DOHH2 (cell line): Measurements from ENCODE around the gene ERI3.

Experiments used
- CTCF ChIP-seq: fragments of 200-600 bp; sonication (generic); IDR thresholded peaks from one replicate; pipeline ENCODE4 v1.5.1; 2014; ENCODE audit warnings: antibody characterized with exemption, mild to moderate bottlenecking, low read depth, low read length; ENCODE audit not compliant: poor library complexity, severe bottlenecking
- EZH2phosphoT487 ChIP-seq: fragments of 200-600 bp; sonication (generic); IDR thresholded peaks from 2 replicates; pipeline ENCODE4 v1.6.1; 2017; ENCODE audit warnings: borderline replicate concordance, mild to moderate bottlenecking, antibody characterized with exemption, low read length, moderate library complexity, mixed read lengths

GRCh38 chr1:44359234-44359935 lies 4.3 kb upstream of the ERI3 start:
- no peak for TF ChIP-seq CTCF
- TF ChIP-seq EZH2phosphoT487, result no peak
